ENCODE data around the gene CARD9. TPM values are rescaled to one million over a fixed set of nuclear protein-coding genes. Genes with fewer than 3 reads are reported as not detected.

CARD9 gene
- total RNA-seq, 1 experiment from 2014 or later, result 1.1 TPM

GRCh38 chr9:136381966-136382513 lies 8.6 kb upstream of the CARD9 start:
- POLR2A ChIA-PET (ENCODE audit: unreplicated experiment), result no interaction called here
- Histone ChIP-seq H3K9me3 (ENCODE audit: low read length) (no peaks in the 10 kb centered on the region), H3K36me3 (ENCODE audit: low read depth, low read length) (peaks cover 5% of the 10 kb centered on the region; the same call in 1 of the 2 replicates), H3K79me2 (ENCODE audit: low read length) (no peaks in the 10 kb centered on the region), H4K20me1 (ENCODE audit: low read length) (no peaks in the 10 kb centered on the region), H3K27ac (ENCODE audit: low read length) (no peak overlapping the region), H2AFZ (ENCODE audit: low read length) (no peak overlapping the region), H3K27me3 (ENCODE audit: low read length) (no peaks in the 10 kb centered on the region), H3K4me2 (ENCODE audit: low read length) (no peak overlapping the region), H3F3A (ENCODE audit: low read length, unreplicated experiment) (no peaks in the 10 kb centered on the region), H3K4me3 (ENCODE audit: low read length) (no peak overlapping the region), H3K4me1 (ENCODE audit: insufficient read depth, low read length) (no peaks in the 10 kb centered on the region), H3K9me2 (replicated peaks; ENCODE audit: low read length) (no peaks in the 10 kb centered on the region), H3K9ac (ENCODE audit: low read length) (no peak overlapping the region)
- CTCF ChIA-PET, result no interaction called here
- intact Hi-C loops (cut with micrococcal nuclease), result no loop called here
- BruUV-seq (replicated peaks), result no TSS peak
- no peak for TF ChIP-seq CTCF (conservative IDR thresholded peaks at IDR 0.05; ENCODE audit: low read depth, low read length)
- TF ChIP-seq EZH2phosphoT487 (IDR thresholded peaks at IDR 0.05; ENCODE audit: borderline replicate concordance, low read length), result no peak
- TF ChIP-seq EZH2 (IDR thresholded peaks at IDR 0.05; ENCODE audit: low read length, unreplicated experiment), result no peak
- DNase-seq (no peak), ATAC-seq (no peak)

GRCh38 chr9:136381311-136381710 lies 7.8 kb upstream of the CARD9 start:
- Histone ChIP-seq H3K79me2 (ENCODE audit: low read length) (no peaks in the 10 kb centered on the region), H3K9me3 (ENCODE audit: low read length) (no peaks in the 10 kb centered on the region), H3K27ac (ENCODE audit: low read length) (no peak overlapping the region), H3K27me3 (ENCODE audit: low read length) (no peaks in the 10 kb centered on the region), H3K4me1 (ENCODE audit: insufficient read depth, low read length) (no peaks in the 10 kb centered on the region), H3K4me3 (ENCODE audit: low read length) (no peak overlapping the region), H2AFZ (ENCODE audit: low read length) (no peak overlapping the region), H4K20me1 (ENCODE audit: low read length) (no peaks in the 10 kb centered on the region), H3K4me2 (ENCODE audit: low read length) (no peak overlapping the region), H3F3A (ENCODE audit: low read length, unreplicated experiment) (no peaks in the 10 kb centered on the region), H3K9me2 (replicated peaks; ENCODE audit: low read length) (no peaks in the 10 kb centered on the region), H3K9ac (ENCODE audit: low read length) (no peak overlapping the region), H3K36me3 (ENCODE audit: low read depth, low read length) (peaks cover 5% of the 10 kb centered on the region; the same call in 1 of the 2 replicates)
- TF ChIP-seq EZH2 (IDR thresholded peaks at IDR 0.05; ENCODE audit: low read length, unreplicated experiment) (no peak), CTCF (conservative IDR thresholded peaks at IDR 0.05; ENCODE audit: low read depth, low read length) (no peak), EZH2phosphoT487 (IDR thresholded peaks at IDR 0.05; ENCODE audit: borderline replicate concordance, low read length) (no peak)
- intact Hi-C loops (cut with micrococcal nuclease), result no loop called here
- no TSS peak for BruUV-seq (replicated peaks)
- DNase-seq (no peak), ATAC-seq (no peak)
- ChIA-PET POLR2A (ENCODE audit: unreplicated experiment) (no interaction called here), CTCF (no interaction called here)

GRCh38 chr9:136380381-136380780 lies 6.9 kb upstream of the CARD9 start:
- ChIA-PET POLR2A (ENCODE audit: unreplicated experiment) (no interaction called here), CTCF (no interaction called here)
- DNase-seq (no peak), ATAC-seq (no peak)
- Histone ChIP-seq H3K27me3 (ENCODE audit: low read length) (no peaks in the 10 kb centered on the region), H3K4me1 (ENCODE audit: insufficient read depth, low read length) (no peaks in the 10 kb centered on the region), H3K27ac (ENCODE audit: low read length) (no peak overlapping the region), H3K9me2 (replicated peaks; ENCODE audit: low read length) (no peaks in the 10 kb centered on the region), H2AFZ (ENCODE audit: low read length) (no peak overlapping the region), H4K20me1 (ENCODE audit: low read length) (no peaks in the 10 kb centered on the region), H3K9ac (ENCODE audit: low read length) (no peak overlapping the region), H3K4me3 (ENCODE audit: low read length) (no peak overlapping the region), H3F3A (ENCODE audit: low read length, unreplicated experiment) (no peaks in the 10 kb centered on the region), H3K9me3 (ENCODE audit: low read length) (no peaks in the 10 kb centered on the region), H3K79me2 (ENCODE audit: low read length) (no peaks in the 10 kb centered on the region), H3K4me2 (ENCODE audit: low read length) (no peak overlapping the region), H3K36me3 (ENCODE audit: low read depth, low read length) (no peaks in the 10 kb centered on the region)
- no TSS peak for BruUV-seq (replicated peaks)
- intact Hi-C loops (cut with micrococcal nuclease), result no loop called here
- TF ChIP-seq EZH2 (IDR thresholded peaks at IDR 0.05; ENCODE audit: low read length, unreplicated experiment), result no peak
- no peak for TF ChIP-seq EZH2phosphoT487 (IDR thresholded peaks at IDR 0.05; ENCODE audit: borderline replicate concordance, low read length)
- no peak for TF ChIP-seq CTCF (conservative IDR thresholded peaks at IDR 0.05; ENCODE audit: low read depth, low read length)
